ENCODE data around the gene WNK3.

DNA sequence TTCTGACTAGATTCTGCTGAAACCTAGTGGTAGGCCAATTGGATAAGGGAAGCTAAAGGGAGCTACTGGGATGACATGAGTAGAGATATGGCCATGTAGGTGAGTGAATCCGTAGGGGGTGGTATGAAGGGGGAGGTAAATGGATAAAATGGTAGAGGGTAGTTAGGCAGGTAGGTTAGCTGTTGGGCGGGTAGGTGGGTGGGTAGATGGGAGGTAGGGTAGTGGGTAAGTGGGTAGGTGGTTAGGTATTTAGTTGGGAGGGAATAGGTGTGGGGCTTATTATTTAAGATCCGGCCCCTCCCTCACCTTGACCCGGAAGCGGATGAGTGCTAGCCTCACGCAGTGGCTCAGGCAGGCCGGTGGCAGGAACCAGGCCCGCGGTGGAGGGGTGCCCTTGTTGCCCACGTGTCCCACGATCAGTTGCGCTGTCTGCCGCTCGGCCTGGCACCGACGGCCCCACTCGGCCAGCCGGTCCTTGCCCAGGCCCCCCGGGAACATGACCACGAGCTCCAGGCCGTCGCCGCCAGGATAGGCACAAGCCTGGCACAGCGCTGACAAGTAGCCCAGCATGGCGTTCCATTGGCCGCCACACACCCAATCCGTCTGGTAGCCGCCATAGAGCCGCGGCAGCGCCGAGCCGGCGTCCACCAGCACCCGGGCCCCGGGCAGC lies 175.5 kb downstream of the WNK3 start:
- TF ChIP-seq, protein P1, sequence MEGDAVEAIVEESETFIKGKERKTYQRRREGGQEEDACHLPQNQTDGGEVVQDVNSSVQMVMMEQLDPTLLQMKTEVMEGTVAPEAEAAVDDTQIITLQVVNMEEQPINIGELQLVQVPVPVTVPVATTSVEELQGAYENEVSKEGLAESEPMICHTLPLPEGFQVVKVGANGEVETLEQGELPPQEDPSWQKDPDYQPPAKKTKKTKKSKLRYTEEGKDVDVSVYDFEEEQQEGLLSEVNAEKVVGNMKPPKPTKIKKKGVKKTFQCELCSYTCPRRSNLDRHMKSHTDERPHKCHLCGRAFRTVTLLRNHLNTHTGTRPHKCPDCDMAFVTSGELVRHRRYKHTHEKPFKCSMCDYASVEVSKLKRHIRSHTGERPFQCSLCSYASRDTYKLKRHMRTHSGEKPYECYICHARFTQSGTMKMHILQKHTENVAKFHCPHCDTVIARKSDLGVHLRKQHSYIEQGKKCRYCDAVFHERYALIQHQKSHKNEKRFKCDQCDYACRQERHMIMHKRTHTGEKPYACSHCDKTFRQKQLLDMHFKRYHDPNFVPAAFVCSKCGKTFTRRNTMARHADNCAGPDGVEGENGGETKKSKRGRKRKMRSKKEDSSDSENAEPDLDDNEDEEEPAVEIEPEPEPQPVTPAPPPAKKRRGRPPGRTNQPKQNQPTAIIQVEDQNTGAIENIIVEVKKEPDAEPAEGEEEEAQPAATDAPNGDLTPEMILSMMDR (IDR thresholded peaks at IDR 0.05): no peak
- no peak for TF ChIP-seq POLR2A (IDR thresholded peaks at IDR 0.05)

All from lower leg skin (tissue), 3 donors.